Neuron (in vitro differentiated cells): ENCODE results near the gene CDK5RAP2.

ENCODE experiments used
- H2AFZ ChIP-seq: one replicate; pipeline ENCODE4 v1.6.1; 2013; ENCODE audit warnings: low read depth, mild to moderate bottlenecking, inconsistent platforms, low read length, moderate library complexity
- H3K27me3 ChIP-seq: one replicate; pipeline ENCODE4 v1.6.1; 2013; ENCODE audit warnings: low read length; ENCODE audit not compliant: insufficient read depth
- H3K36me3 ChIP-seq: one replicate; pipeline ENCODE4 v1.6.1; 2013; ENCODE audit warnings: low read length; ENCODE audit not compliant: insufficient read depth
- H3K4me1 ChIP-seq: one replicate; pipeline ENCODE4 v1.6.1; 2013; ENCODE audit warnings: low read length; ENCODE audit not compliant: insufficient read depth
- H3K4me3 ChIP-seq: 2 replicates; pipeline ENCODE4 v1.5.1; 2013; ENCODE audit warnings: mild to moderate bottlenecking, low read length, moderate library complexity
- H3K9me3 ChIP-seq: one replicate; pipeline ENCODE4 v1.6.1; 2013; ENCODE audit warnings: low read length

Gene CDK5RAP2

GRCh38 chr9:120387257-120388002 lies 192.5 kb downstream of the CDK5RAP2 start:
- H2AFZ ChIP-seq = no peak overlapping the region
- H3K36me3 ChIP-seq = peaks cover 42% of the 10 kb centered on the region
- H3K9me3 ChIP-seq = no peaks in the 10 kb centered on the region
- H3K4me3 ChIP-seq = no peak overlapping the region
- peaks cover 12% of the 10 kb centered on the region for H3K4me1 ChIP-seq
- H3K27me3 ChIP-seq = no peaks in the 10 kb centered on the region

- no peak overlapping the region for H3K4me3 ChIP-seq
- no peak overlapping the region for H2AFZ ChIP-seq
- H3K27me3 ChIP-seq = no peaks in the 10 kb centered on the region
- H3K4me1 ChIP-seq = peaks cover 12% of the 10 kb centered on the region
- H3K9me3 ChIP-seq = no peaks in the 10 kb centered on the region
- H3K36me3 ChIP-seq = peaks cover 33% of the 10 kb centered on the region
These were observed 193.4 kb downstream of the CDK5RAP2 start for GRCh38 chr9:120386390-120387131.

- no peaks in the 10 kb centered on the region for H3K9me3 ChIP-seq
- H3K4me3 ChIP-seq = no peak overlapping the region
- no peaks in the 10 kb centered on the region for H3K27me3 ChIP-seq
- peaks cover 12% of the 10 kb centered on the region for H3K4me1 ChIP-seq
- H3K36me3 ChIP-seq = peaks cover 26% of the 10 kb centered on the region
- no peak overlapping the region for H2AFZ ChIP-seq
These were observed 194.2 kb downstream of the CDK5RAP2 start for GRCh38 chr9:120385606-120386389.

- Histone ChIP-seq H2AFZ (no peak overlapping the region), H3K36me3 (peaks cover 17% of the 10 kb centered on the region), H3K4me1 (peaks cover 12% of the 10 kb centered on the region), H3K27me3 (no peaks in the 10 kb centered on the region), H3K9me3 (no peaks in the 10 kb centered on the region), H3K4me3 (no peak overlapping the region)
These were observed 195.1 kb downstream of the CDK5RAP2 start for GRCh38 chr9:120384925-120385272.

- no peak overlapping the region for H3K4me3 ChIP-seq
- peaks cover 11% of the 10 kb centered on the region for H3K36me3 ChIP-seq
- H3K27me3 ChIP-seq = no peaks in the 10 kb centered on the region
- H2AFZ ChIP-seq = no peak overlapping the region
- H3K4me1 ChIP-seq = peaks cover 12% of the 10 kb centered on the region
- no peaks in the 10 kb centered on the region for H3K9me3 ChIP-seq
These were observed 195.7 kb downstream of the CDK5RAP2 start for GRCh38 chr9:120383999-120384924.

- no peaks in the 10 kb centered on the region for H3K27me3 ChIP-seq
- H3K4me3 ChIP-seq = no peak overlapping the region
- H3K4me1 ChIP-seq = peaks cover 12% of the 10 kb centered on the region
- H3K36me3 ChIP-seq = peaks cover 5% of the 10 kb centered on the region
- H3K9me3 ChIP-seq = no peaks in the 10 kb centered on the region
- H2AFZ ChIP-seq = no peak overlapping the region
These were observed 196.4 kb downstream of the CDK5RAP2 start for GRCh38 chr9:120383611-120383998.

- Histone ChIP-seq H2AFZ (no peak overlapping the region), H3K4me1 (peaks cover 12% of the 10 kb centered on the region), H3K36me3 (no peaks in the 10 kb centered on the region), H3K4me3 (no peak overlapping the region), H3K27me3 (no peaks in the 10 kb centered on the region), H3K9me3 (no peaks in the 10 kb centered on the region)
These were observed 197.5 kb downstream of the CDK5RAP2 start for GRCh38 chr9:120382453-120382852.

- Histone ChIP-seq H3K9me3 (no peaks in the 10 kb centered on the region), H3K4me3 (no peak overlapping the region), H2AFZ (no peak overlapping the region), H3K36me3 (no peaks in the 10 kb centered on the region), H3K27me3 (no peaks in the 10 kb centered on the region), H3K4me1 (peaks cover 12% of the 10 kb centered on the region)
These were observed 198.1 kb downstream of the CDK5RAP2 start for GRCh38 chr9:120381839-120382238.

- Histone ChIP-seq H3K36me3 (no peaks in the 10 kb centered on the region), H3K4me1 (peaks cover 11% of the 10 kb centered on the region), H2AFZ (no peak overlapping the region), H3K9me3 (peaks cover 2% of the 10 kb centered on the region), H3K4me3 (no peak overlapping the region), H3K27me3 (no peaks in the 10 kb centered on the region)
These were observed 200.4 kb downstream of the CDK5RAP2 start for GRCh38 chr9:120379611-120380010.

GRCh38 chr9:120378680-120379079 lies 201.3 kb downstream of the CDK5RAP2 start:
- H2AFZ ChIP-seq = no peak overlapping the region
- H3K27me3 ChIP-seq = no peaks in the 10 kb centered on the region
- no peaks in the 10 kb centered on the region for H3K36me3 ChIP-seq
- H3K4me1 ChIP-seq = peaks cover 2% of the 10 kb centered on the region
- peaks cover 2% of the 10 kb centered on the region for H3K9me3 ChIP-seq
- no peak overlapping the region for H3K4me3 ChIP-seq

GRCh38 chr9:120377268-120378159 lies 202.5 kb downstream of the CDK5RAP2 start:
- H3K9me3 ChIP-seq = peaks cover 2% of the 10 kb centered on the region
- H3K4me3 ChIP-seq = no peak overlapping the region

GRCh38 chr9:120376101-120376500 lies 203.9 kb downstream of the CDK5RAP2 start:
- Histone ChIP-seq H3K4me1 (no peaks in the 10 kb centered on the region), H3K27me3 (no peaks in the 10 kb centered on the region), H3K9me3 (peaks cover 2% of the 10 kb centered on the region), H2AFZ (no peak overlapping the region), H3K4me3 (no peak overlapping the region), H3K36me3 (no peaks in the 10 kb centered on the region)

More at GRCh38 chr9:120377268-120378159, 202.5 kb downstream of the CDK5RAP2 start:
- Histone ChIP-seq H2AFZ (no peak overlapping the region), H3K27me3 (no peaks in the 10 kb centered on the region), H3K36me3 (no peaks in the 10 kb centered on the region), H3K4me1 (no peaks in the 10 kb centered on the region)
